Glomerular endothelial cell (primary cell): ENCODE measurements around the gene SLC35B4. TPM values are rescaled to one million over a fixed set of nuclear protein-coding genes. Genes with fewer than 3 reads are reported as not detected.

Experiments
- DNase-seq: peaks from one replicate; pipeline ENCODE4 v3.0.0-alpha.2; 2011; ENCODE audit warnings: low read depth, low spot score; ENCODE audit errors: extremely low read depth
- total RNA-seq: library from RNA; depleted of rRNA; stranded (reverse); fragments of >200 nt; gene quantifications from 2 replicates; pipeline ENCODE4 v1.2.3, GENCODE V29; 2015

The SLC35B4 gene
- total RNA-seq, 1 donor from 2014 or later = 12.5 TPM

GRCh38 chr7:134332892-134333291 is 16.2 kb upstream of the SLC35B4 start:
- DNase-seq = no peak

- DNase-seq = no peak
Measured at GRCh38 chr7:134331393-134331792, 14.7 kb upstream of the SLC35B4 start.

DNA sequence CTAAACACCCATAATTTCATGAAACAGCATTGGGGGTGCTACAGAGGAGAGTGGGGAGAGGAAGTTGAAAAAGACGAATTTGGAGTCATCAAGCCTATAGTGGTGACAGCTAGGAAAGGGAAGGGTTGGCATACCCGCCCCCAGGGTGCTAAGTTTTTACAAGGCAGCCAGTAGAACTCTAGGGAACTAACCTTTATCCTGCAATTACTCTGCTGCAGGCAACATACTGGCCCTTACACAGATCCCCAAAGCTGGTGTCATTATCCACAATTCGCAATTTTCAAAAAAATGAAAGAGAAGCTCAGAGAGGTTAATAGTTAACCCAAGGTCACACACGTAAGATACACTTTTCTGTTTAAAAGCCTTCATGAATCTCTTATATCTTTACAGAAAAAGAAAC is 14.2 kb upstream of the SLC35B4 start:
- no peak for DNase-seq

GRCh38 chr7:134329614-134330346 is 13.1 kb upstream of the SLC35B4 start:
- DNase-seq = no peak

GRCh38 chr7:134328900-134329299 is 12.2 kb upstream of the SLC35B4 start:
- DNase-seq = no peak

GRCh38 chr7:134327896-134328295 is 11.2 kb upstream of the SLC35B4 start:
- peak; percentile 31 for DNase-seq

GRCh38 chr7:134324107-134324506 is 7.4 kb upstream of the SLC35B4 start:
- no peak for DNase-seq

GRCh38 chr7:134320201-134320600 is 3.5 kb upstream of the SLC35B4 start:
- no peak for DNase-seq

DNA sequence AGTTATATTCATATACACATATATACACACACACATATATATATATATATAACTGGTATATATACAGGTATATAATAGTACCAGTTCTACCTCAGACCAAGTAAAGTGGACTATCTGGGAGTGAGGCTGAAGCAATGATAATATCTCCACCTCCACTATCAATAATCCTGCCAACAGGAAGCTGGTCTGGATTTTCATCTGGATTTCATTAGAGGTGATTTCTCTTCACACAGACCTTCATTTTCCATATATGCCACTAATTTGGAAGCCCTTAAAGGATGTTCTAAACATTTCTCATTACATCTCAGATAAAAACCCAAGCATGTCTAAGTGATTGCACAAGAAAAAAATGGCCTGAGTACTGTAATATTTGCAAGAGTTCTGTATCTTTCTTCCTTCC is 1.7 kb upstream of the SLC35B4 start:
- DNase-seq = no peak

GRCh38 chr7:134317434-134317833 is 704 bp upstream of the SLC35B4 start:
- no peak for DNase-seq

- no peak for DNase-seq
Measured at GRCh38 chr7:134315679-134316538, 821 bp downstream of the SLC35B4 start.

DNA sequence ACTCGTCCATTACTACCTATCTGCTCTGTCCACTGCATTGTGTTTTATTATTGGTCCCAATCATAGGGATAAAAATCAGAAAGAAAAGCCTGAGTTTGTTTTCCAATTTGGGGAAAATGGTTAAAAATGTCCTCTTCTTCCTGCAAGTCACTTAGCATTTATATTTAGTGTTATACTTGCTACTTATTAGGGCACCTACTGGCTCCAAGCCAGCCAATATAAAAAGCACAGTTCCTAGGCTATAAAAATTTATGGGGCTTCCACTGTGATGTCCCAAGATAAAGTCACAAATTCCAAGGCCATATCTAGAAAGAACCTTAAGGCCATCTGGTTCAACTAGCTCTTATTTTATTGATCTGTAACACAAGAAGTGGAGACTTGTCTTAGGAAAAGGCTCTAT is 3.2 kb downstream of the SLC35B4 start:
- DNase-seq = no peak

- DNase-seq = no peak
Measured at GRCh38 chr7:134312717-134313116, 4.0 kb downstream of the SLC35B4 start.

- DNase-seq = no peak
Measured at GRCh38 chr7:134311807-134312206, 4.9 kb downstream of the SLC35B4 start.

DNA sequence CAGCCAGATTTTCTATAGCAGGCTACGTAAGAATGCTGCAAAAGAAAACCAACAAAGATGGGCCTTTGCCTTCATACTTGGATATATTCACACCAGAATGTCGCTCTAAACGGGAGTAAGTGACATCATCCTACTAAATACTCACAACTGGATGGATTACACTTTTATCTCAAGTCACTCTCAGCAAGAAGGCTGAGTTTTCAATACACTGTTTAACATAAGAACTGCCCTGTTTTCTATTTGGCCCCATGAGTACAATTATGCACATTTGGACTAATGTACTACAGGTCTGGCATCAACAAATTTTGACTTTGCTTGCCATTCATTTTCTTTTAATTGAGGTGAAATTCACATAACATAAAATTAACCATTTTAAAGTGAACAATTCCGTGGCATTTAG is 8.2 kb downstream of the SLC35B4 start:
- no peak for DNase-seq

DNA sequence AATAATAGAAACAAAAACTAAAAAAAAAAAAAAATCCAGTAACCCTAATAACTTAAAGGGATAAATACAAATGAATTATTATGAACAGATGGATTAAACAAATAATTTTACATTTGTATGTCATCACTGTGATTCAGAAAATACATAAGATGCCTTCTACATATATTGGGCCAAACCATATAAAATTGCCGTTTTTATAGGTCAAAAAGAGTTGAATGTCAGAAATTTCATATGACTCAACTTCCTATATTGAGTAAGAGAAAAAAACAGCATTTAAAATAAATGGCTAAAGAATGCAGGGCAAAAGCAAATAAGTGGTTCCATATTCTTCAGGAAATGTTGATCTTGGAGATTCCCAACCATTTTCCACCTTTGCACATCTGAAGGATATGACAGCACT is 9.4 kb downstream of the SLC35B4 start:
- no peak for DNase-seq

DNA sequence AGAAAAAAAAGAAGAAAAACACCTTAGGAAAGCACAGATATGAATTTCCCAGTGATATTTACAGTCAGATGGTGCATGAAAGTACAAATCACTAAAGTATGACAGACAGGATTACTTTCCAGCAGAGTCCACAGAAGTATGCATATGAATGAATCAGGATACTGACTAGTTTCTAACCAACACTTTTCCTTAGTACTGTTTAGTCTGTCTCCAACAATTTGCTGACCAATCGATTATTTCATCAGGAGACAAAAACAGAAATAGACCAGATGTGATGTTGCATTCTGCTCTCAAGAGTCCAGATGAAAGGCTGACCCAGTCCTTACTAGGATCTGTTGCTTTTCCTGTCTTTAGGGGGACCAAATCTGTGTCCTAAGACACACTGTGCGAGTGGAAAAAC is 14.6 kb downstream of the SLC35B4 start:
- DNase-seq = no peak

- DNase-seq = no peak
Measured at GRCh38 chr7:134301592-134301991, 15.1 kb downstream of the SLC35B4 start.

- DNase-seq = no peak
Measured at GRCh38 chr7:134300988-134301387, 15.7 kb downstream of the SLC35B4 start.

DNA sequence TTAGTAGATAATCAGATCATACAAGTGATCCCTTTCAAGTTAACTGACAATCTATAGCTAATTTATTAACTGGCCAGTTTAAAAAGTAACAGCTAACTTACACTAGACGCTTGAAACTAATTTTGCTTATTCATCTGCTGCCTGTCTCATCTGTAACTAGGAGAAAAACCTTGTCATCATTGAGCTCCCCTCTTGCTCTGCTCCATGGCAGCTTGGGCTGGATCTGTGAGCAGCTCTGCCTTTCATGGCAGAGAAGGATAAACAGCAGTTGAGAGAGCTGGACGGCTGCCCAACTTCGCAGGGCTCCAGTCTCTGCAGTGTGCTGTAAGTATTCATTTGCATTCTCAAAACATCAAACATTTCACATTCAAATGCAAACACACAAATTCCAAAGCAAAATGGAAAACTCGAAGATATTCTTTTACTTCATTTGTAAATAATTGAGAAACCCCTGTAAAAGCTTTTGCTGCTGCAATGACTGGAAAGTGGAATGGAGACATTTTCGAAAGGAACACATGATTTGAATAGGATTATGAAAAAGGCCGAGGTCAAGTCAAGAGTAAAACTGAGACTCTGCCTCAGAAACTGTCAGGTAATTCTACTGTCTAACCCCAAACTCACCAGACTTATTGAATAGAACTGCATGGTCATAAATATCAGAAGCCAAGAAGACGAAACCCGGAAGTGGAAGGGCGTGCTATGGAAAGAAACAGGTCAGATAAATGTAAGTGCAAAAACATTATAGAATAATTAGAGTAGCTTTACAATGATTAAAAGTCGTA is 17.6 kb downstream of the SLC35B4 start:
- DNase-seq = no peak

DNA sequence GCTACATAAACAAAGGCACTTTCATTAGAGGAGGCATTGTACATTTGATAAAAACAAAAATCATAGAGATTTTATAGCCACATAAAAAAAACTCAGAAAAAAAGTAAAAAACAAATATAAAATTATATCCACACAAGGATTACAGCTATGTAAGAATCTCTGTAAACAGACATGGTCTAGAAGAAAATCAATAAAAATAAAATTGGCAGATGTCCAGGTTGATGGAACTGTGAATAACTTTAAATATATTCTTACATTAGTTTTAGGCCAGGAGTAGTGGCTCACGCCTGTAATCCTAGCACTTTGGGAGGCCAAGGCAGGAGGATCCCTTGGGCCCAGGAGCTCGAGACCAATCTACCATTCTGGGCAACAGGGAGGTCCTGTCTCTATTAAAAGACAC is 19.2 kb downstream of the SLC35B4 start:
- no peak for DNase-seq
